Epithelial cell of proximal tubule (primary cell): ENCODE data around the gene TTBK2. TPM values are rescaled to one million over a fixed set of nuclear protein-coding genes. Genes with fewer than 3 reads are reported as not detected.

ENCODE experiments used
- DNase-seq: peaks from one replicate; pipeline ENCODE4 v3.0.0-alpha.2; 2011; ENCODE audit warnings: low read depth
- H3K4me3 ChIP-seq: 2 replicates; pipeline ENCODE4 v1.5.1; 2011; ENCODE audit warnings: low read depth, mild to moderate bottlenecking, low read length
- total RNA-seq: library from RNA; depleted of rRNA; stranded (reverse); fragments of >200 nt; gene quantifications from 2 replicates; pipeline ENCODE4 v1.2.3, GENCODE V29; 2015
- TF ChIP-seq, protein P1 (sequence below): conservative IDR thresholded peaks from 2 replicates; pipeline ENCODE4 v1.5.1; 2012; ENCODE audit warnings: low read depth, mild to moderate bottlenecking, low read length

Gene TTBK2
- total RNA-seq, 1 donor from 2014 or later: 5.8 TPM

DNA sequence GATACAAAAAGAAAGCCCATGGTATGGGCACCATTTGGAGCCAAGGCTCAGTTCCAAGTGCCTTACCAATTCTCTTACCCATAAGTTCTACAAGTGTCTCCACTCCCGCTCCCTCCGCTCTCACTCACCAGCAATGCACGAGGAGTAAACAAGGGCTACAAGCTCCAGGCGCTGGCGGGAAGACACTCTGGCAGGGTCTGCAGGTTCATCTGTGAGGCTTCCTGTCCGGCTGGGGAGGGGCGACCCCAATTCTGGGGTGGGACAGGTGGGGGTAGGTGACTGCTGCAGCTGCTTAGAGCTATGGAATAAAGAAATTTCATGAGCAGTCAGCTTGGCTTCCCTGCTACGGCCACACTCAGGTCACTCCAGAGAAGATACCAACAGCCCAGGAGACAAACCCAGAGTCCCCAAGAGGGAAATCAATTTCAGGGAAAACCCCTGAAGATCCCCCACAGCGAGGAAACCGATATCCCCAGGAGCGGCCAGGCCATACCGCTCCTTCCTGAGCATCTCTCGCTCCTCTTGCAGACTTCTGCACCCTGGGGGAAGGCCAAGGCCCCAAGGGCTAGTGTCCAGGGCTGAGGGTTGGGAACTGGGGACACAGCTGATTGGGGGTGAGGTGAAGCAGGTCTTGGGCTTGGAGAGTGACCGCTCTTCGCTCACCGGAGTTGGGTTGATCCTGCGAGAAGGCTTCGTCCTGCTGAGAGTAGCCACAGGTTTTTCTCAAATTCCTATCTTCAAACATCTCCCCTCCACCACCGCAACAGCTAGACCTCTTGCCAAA, 185.0 kb downstream of the TTBK2 start:
- TF ChIP-seq, protein P1, sequence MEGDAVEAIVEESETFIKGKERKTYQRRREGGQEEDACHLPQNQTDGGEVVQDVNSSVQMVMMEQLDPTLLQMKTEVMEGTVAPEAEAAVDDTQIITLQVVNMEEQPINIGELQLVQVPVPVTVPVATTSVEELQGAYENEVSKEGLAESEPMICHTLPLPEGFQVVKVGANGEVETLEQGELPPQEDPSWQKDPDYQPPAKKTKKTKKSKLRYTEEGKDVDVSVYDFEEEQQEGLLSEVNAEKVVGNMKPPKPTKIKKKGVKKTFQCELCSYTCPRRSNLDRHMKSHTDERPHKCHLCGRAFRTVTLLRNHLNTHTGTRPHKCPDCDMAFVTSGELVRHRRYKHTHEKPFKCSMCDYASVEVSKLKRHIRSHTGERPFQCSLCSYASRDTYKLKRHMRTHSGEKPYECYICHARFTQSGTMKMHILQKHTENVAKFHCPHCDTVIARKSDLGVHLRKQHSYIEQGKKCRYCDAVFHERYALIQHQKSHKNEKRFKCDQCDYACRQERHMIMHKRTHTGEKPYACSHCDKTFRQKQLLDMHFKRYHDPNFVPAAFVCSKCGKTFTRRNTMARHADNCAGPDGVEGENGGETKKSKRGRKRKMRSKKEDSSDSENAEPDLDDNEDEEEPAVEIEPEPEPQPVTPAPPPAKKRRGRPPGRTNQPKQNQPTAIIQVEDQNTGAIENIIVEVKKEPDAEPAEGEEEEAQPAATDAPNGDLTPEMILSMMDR: no peak
- H3K4me3 ChIP-seq: peak overlapping the region; percentile 76
- DNase-seq: no peak

DNA sequence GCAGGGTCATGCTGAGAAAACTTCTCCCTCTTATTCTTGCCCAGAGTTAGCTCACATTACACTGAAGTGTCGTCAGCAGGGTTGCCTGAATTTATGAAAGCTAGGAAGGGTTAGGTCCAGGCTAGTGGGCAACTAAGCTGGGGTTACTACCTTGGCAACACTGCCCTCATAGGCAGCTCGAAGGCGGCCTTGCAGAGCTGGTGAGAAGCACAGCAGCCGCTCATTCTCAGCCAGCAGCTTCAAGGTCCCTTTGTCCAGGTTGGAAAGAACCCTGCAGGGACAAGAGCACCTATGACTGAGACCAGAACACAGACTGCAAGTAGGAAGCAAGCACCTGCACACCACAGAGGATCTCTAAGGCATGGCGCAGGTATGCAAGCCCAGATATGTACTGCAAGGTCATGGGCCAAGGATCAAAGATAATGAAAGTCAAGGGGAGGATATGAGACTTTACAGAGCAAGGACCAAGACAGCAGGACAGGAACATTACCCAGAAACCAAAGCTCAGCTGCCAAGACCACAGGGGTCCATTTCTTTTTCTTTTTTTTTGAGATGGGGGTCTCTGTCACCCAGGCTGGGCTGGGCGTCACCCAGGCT, 186.4 kb downstream of the TTBK2 start:
- TF ChIP-seq, protein P1: no peak
- DNase-seq: no peak

DNA sequence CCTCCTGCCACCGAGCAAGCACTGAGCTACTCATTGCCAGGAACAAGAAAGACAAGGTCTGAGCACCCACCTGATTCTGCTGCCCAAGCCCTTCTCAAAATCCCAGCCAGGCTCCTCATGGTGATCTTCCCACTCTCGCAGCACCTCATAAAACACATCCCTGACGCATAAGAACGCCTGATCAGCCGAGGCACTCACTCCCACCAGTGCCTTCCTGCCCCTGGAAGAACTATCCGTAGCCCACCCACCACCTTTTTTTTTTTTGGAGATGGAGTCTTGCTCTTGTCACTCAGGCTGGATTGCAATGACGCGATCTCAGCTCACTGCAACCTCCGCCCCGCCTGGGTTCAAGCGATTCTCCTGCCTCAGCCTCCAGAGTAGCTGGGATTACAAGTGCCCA, 187.6 kb downstream of the TTBK2 start:
- DNase-seq: no peak
- H3K4me3 ChIP-seq: no peak overlapping the region
- TF ChIP-seq, protein P1: no peak

More for the DNA sequence above, 186.4 kb downstream of the TTBK2 start:
- H3K4me3 ChIP-seq: no peak overlapping the region

DNA sequence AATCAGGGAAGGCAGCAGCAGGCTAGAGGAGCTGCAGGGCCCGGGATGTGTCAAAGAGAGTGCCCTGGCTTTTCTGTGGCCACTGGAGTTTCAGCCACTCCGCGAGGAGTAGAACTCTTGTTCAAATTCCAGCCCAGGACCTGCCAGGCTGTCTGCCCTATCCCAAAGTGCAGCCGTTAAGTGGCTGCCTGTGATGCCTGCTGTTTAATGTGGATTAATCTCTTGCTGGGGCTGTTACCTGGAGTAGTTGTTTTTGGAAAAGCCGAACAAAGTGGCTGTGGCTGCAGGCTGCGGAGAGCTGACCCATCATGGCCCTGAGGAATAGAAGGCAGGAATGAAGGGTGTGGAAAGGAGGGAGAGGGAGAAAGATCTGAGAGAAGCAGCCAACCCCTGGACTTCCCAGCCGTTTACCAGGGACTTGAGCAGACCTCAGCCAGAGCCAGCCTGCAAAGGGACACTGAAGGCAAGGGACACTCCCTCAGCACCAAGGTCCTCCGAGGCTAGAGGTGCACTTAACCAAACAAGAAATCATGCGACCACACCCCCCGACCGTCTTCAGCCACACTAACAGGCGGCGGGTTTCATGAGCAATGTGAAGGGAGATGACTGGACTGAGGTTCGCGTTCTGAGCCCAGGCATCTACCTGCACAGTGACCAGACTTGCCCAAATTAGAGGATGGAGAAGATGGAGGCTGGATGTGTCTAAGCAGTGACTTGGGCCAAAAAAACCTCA, 188.3 kb downstream of the TTBK2 start:
- H3K4me3 ChIP-seq: no peak overlapping the region
- no peak for DNase-seq
- TF ChIP-seq, protein P1: no peak

DNA sequence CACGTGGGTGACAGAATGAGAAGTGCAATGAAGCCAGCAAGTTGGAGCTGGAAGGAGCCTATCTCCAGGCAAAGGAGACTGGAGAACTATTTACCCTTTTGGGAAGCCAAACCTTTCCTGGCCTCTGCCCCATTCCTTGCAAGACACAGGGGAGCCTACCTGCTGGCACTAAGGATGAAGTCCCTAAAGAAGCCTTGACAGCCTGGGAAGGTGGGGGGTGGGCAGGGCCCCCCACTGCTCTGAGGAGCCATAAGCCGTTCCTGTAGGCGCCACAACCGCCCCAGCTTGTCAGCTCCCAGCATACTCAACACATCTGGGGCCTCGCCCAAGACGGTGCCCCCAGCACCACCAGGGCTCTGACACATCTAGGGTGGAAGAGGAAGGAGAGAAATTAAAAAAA, 189.1 kb downstream of the TTBK2 start:
- TF ChIP-seq, protein P1: no peak
- DNase-seq: no peak
- H3K4me3 ChIP-seq: no peak overlapping the region

DNA sequence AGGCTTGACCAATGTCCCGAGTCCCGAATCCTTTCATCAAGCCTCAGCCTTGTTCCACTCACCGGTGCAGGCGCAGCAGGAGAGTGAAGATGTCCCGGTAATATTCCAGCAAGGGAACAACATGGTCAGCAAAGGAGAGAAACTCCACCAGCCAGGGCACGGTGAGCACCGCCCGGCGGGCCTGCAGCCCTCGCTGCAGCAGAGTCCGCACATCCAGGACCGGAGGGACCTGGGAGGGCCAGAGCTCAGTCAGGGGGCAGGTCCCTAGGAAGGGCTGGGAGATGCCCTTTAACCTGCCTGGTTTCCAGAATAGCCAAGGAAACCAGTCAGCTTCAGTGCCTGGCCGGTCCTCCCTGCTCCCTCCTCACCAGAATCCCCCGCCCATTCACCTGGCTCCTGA, 190.0 kb downstream of the TTBK2 start:
- DNase-seq: no peak
- TF ChIP-seq, protein P1: no peak
- H3K4me3 ChIP-seq: no peak overlapping the region
